ENCODE results near the gene CPAMD8.
"Not testable (repeated sequence)": the region's sequence is repeated elsewhere in the genome, so short reads cannot be mapped to it uniquely, and the experiment has no call there.

CPAMD8 gene

DNA sequence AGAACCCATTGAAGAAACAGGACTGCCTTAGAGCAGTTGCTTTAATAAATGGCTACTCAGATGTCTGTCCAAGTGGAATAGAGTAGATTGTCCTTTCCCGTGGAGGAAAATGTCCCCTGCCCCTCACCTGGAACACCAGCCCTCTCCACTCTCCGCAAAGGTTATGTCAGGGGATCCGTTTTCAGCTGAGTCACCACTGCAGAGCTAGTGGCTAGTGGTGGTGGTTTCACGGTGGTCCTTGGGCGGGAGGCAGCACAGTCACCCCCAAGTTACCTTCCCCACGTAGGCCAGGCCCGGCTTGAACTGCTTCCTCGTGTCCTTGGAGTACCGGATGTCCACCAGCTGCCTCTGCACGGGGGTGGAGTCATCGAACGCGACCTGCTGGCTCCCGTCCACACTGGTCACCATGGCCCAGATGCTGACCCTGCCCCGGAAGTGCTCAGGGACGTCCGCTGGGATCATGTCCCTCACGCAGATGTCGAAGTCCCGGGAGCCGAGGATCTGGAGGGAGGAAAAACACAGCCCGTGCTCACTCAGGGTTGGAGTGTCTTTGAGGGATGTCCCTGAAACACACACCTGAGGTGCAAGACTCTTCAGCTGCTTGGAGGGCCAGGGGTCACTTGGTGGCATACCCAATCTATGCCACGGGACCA lies 29.6 kb downstream of the CPAMD8 start:
- not testable (repeated sequence) for DNase-seq

- no peak for DNase-seq
Observed at GRCh38 chr19:16988661-16989060, 37.9 kb downstream of the CPAMD8 start.

DNA sequence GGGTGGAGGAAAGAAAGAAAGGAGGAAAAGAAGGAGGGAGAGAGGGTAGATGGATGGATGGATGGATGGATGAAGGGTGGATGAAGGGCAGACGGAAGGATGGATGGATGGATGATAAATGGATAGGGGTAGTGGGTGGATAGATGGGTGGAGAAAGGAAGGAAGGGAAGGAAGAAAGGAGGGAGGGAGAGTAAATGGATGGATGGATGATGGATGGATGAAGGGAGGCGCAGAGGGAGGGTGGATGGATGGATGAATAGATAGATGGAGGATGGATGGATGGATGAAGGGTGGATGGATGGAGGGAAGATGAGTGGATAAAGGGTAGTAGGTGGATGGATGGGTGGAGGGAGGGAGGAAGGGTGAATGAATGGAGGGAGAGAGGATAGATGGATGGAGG lies 41.2 kb downstream of the CPAMD8 start:
- no peak for DNase-seq

GRCh38 chr19:16982586-16982985 lies 44.0 kb downstream of the CPAMD8 start:
- DNase-seq, result not testable (repeated sequence)

GRCh38 chr19:16978839-16979802 lies 47.5 kb downstream of the CPAMD8 start:
- DNase-seq, result no peak

DNA sequence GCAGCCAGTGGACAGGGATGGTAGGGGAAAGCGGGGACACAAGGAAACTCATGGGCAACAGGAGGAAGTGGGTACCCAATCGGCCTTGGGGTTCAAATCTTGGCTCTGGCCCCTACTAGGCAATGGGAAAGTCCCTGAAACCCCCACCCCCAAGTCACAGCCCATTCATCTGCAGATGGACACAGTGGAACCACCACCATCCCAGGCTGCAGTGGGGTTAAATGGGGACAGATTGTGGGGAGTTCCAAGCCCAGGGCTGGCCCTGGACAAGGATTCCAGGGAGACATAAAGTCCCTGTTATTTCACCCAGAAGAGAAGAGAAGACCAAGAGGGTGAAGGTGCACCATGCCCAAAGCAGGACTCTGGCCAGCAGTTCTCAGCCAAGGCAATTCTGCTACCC lies 48.5 kb downstream of the CPAMD8 start:
- no peak for DNase-seq

GRCh38 chr19:16977306-16977705 lies 49.3 kb downstream of the CPAMD8 start:
- DNase-seq, result no peak

GRCh38 chr19:16976446-16976845 lies 50.2 kb downstream of the CPAMD8 start:
- DNase-seq, result no peak

- no peak for DNase-seq
Observed at GRCh38 chr19:16970821-16971220, 55.8 kb downstream of the CPAMD8 start.

GRCh38 chr19:16969135-16969534 lies 57.5 kb downstream of the CPAMD8 start:
- DNase-seq, result no peak

GRCh38 chr19:16960996-16961822 lies 65.4 kb downstream of the CPAMD8 start:
- DNase-seq, result not testable (repeated sequence)

DNA sequence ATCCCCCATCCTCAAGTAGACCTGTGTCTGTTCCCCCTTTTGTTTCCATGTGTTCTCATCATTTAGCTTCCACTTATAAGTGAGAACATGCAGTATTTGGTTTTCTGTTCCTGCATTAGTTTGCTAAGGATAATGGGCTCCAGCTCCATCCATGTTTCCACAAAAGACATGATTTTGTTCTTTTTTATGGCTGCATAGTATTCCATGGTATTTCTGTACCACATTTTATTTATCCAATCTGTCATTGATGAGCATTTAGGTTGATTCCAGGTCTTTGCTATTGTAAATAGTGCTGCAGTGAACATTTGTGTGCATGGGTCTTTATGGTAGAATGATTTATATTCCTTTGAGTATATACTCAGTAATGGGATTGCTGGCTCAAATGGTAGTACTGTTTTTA lies 68.3 kb downstream of the CPAMD8 start:
- DNase-seq, result not testable (repeated sequence)

DNA sequence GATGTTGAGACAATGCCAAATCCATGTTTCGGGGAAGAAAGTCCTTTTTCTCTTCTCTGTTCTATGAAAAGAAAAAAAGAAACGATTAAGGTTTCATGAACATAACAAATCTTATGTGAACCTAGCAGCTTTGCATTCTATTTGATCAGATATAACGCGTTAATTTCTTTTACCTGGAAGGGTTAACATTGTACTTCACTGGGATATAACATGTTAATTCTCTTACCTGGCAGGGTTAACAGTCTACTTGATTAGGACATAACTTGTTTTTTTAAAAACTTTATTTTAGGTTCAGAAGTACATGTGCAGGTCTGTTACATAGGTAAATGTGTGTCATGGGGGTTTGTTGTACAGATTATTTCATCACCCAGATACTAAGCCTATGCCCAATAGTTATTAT lies 68.8 kb downstream of the CPAMD8 start:
- no peak for DNase-seq

GRCh38 chr19:16957151-16957701 lies 69.4 kb downstream of the CPAMD8 start:
- no peak for DNase-seq

DNA sequence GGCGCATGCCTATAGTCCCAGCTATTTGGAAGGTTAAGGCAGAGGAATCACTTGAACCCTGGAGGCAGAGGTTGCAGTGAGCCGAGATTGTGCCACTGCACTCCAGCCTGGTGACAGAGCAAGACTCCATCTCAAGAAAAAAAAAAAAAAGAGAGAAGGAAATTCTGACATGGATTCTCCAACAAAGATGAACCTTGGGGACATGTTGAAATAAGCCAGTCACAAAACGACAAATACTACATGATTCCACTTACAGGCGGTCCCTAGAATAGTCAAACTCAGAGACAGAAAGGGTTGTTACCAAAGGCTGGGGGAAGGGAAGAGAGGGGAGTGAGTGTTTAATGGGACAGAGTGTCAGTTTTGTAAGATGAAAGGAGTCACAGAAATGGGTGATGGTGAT lies 71.4 kb downstream of the CPAMD8 start:
- DNase-seq, result no peak

- DNase-seq, result no peak
Observed at GRCh38 chr19:16952046-16952445, 74.6 kb downstream of the CPAMD8 start.

DNA sequence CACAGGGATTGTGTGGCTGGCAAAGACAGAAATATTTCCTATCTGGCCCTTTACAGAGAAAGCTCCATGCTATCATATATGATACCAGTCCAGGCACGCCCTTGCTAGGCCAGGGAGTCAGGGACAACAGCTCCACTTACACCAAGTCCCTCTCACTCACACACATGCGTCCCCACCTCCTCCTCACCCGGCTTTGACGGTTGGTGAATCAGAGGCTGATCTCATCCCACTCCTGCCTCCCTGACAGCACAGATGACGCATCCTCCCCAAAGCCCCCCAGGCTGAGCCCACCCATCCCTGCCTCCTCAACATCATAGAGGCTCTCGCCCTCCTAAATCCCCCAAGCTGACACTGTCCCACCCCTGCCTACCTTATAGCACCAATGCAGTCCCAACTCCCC lies 75.1 kb downstream of the CPAMD8 start:
- no peak for DNase-seq

- DNase-seq, result no peak
Observed at GRCh38 chr19:16949496-16950023, 77.0 kb downstream of the CPAMD8 start.

- DNase-seq, result no peak
Observed at GRCh38 chr19:16946951-16947940, 79.4 kb downstream of the CPAMD8 start.

DNA sequence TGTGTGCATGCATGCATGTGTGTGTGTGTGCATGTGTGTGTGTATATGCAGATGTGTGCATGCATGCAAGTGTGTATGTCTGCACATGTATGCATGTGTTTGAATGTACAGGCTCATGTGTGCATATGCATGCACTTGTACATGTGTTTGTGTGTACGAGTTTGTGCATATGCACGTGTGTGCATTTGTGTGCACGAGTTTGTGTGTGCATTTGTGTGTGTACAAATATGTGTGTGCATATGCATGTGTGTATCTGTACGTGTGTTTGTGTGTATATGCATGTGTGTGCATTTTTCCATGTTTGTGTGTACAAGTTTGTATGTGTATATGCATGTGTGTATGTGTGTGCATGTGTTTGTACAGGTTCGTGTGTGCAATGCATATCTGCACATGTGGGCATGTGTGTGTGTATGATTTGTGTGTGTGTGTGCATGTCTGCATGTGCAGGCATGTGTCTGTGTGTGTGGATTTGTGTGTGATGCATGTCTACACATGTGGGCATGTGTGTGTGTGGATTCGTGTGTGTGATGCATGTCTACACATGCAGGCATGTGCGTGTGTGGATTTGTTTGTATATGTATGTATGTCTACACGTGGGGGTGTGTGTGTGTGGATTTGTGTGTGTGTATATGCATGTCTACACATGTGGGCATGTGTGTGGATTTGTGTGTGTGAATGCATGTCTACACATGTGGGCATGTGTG lies 80.7 kb downstream of the CPAMD8 start:
- DNase-seq, result no peak

DNA sequence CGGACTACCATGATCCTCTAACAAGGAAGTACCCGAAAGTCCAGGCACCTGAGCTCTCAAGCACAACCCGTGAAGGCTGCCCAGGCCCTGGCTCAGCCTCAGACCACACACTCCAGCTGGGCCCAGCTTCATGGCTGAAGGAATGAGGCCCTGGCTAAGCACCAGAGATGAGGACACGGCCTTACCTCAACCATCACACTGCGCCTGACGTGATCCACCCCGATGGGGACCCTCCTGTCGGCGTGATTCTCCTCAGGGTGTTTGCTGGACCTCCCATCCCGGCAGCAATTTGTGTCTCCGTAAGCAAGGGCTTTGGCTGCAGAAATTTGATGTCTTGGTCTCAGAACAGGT lies 81.3 kb downstream of the CPAMD8 start:
- DNase-seq, result no peak

Data from activated CD8-positive, alpha-beta memory T cell treated with anti-CD3 and anti-CD28 coated beads, Interleukin-2, amount 50 U/mL, for 4 hours (primary cell).